GM10266 (cell line): ENCODE results near the gene SUPT3H.

Experiments
- DNase-seq: peaks from one replicate; pipeline ENCODE4 v3.0.0; 2012; ENCODE audit errors: extremely low spot score
- CTCF ChIP-seq: IDR thresholded peaks from 2 replicates; pipeline ENCODE4 v1.5.1; 2012; ENCODE audit warnings: mild to moderate bottlenecking, low read depth; ENCODE audit not compliant: control insufficient read depth, insufficient read depth; ENCODE audit errors: missing control alignments

SUPT3H gene

DNA sequence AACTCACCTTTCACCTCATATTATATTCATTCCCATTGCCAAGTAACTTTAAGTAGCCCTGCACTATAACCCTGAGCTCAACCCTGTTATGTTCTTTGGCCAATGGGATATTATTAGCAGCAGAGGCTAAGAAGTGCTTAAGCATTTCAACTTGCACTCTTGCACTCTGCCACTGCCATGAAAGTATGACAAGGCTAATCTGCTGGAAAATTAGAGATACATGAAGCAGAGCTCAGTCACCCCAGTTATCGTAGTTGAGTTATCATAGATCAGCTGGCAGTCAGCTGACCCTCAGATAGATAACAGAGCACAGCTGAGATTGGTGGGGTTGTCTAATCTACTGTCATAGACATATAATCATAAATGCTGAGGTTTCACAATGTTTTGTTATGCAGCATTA, 259.0 kb downstream of the SUPT3H start:
- no peak for DNase-seq
- no peak for TF ChIP-seq CTCF

DNA sequence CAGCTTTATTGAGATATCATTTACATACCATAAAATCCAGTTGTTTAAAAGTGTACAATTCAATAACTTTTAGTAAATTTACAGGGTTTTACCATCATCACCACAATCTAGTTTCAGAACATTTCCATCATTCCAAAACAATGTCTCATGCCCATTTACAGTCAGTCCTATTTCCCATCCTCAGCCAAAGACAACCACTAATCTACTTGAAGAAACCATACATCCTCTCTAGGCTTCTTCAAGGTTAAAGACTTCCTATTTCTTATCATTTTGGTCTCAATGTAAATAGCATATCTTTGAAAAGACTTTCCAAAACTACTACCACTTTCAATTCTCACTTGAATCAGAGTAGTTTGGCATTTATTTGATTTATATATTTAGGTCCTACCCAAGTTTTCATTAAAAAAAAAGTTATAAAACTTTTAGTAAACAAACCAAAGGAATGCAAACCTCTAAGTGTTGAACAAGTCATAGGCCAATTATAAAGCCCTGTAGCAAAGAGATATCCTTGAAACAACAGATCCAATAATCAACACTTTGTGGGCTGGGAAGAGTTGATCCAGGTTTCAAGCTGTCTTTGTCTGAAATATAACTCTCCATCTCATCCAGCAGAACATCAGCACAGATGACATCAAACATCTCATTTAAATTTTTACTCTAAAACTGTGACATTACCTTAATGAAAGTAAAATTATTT, 260.9 kb downstream of the SUPT3H start:
- DNase-seq: no peak
- TF ChIP-seq CTCF: no peak

DNA sequence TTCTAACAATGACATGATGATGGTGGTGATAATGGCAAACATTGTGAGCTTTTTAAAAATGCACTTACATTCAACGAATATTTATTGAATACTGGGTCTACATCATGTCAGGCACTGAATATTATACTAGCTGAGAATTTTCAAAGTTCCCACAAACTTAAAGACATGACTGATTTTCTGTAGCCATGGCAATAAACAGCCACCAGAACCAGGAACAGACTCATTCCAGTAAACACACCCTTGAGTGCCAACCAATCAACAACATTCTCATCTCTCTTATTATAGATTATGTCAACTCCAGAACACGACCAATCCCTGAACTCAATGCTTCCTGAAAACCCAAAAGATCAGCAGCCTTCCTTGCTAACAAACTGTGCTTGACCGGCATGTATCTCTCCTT, 262.0 kb downstream of the SUPT3H start:
- no peak for TF ChIP-seq CTCF
- DNase-seq: no peak

DNA sequence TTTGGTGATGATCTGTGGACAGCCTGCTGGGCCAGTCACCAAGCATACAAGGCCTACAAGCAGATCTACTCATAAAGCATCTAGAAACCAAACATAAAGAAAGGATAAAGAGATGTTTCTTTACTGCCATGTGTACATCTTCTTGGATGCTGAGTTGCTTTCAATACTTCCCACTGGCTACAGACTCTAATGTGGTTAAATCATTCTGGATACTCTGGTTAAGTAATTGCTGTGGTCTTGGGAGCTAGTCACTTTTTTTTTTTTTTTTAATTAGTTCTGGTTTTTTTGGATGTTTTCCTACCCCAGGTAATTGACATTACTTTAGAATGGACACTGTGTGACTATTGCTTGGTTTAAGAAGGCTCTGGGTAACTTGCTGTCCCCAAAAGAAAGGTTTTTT, 265.0 kb downstream of the SUPT3H start:
- no peak for DNase-seq
- TF ChIP-seq CTCF: no peak

DNA sequence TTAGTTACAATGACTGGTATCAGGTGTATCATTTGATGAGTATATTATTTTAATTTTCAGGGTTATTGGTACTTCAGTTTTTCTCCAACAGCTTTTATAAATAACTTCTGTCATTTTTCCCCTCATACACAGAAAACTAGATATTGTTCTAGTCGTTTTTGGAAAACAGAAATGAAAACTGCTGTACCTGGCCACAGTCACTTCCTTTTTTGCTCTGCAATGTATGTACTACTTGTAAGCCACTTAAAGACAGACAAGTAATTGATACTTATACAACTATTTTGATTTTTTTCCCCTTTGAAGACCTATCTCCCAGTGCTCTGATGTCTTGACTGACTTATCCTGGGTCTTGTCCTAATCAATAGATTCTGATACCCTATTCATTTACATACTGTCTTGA, 268.2 kb downstream of the SUPT3H start:
- no peak for TF ChIP-seq CTCF
- DNase-seq: no peak

- no peak for DNase-seq
- TF ChIP-seq CTCF: no peak
These were observed 272.4 kb downstream of the SUPT3H start for GRCh38 chr6:45105170-45105820.

DNA sequence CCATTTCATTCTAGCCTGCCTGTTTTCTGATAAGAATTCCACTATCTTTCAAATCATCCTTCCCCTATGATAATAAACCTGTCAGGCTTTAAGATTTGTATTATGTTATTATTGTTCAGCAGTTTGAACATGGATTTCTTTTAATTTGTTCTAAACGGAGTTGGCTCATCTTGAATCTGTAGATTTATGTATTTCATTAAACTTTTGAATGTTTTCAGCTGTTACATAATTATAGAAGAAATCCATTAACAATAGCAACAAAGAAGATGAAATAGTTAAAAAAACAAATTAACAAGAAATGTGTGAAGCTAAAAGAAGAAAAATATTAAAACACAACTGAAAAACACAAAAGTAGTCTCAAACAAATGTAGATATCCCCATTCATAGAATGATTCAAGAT, 273.3 kb downstream of the SUPT3H start:
- TF ChIP-seq CTCF: no peak
- DNase-seq: no peak
